ENCODE data around the gene CHSY3. TPM values are rescaled to one million over a fixed set of nuclear protein-coding genes. Genes with fewer than 3 reads are reported as not detected.

The CHSY3 gene
- total and polyA plus RNA-seq, 2 experiments from 2014 or later: 0.44 to 3.0 TPM

GRCh38 chr5:130018641-130019040 is 114.4 kb downstream of the CHSY3 start (continued):
- TF ChIP-seq, protein P1, sequence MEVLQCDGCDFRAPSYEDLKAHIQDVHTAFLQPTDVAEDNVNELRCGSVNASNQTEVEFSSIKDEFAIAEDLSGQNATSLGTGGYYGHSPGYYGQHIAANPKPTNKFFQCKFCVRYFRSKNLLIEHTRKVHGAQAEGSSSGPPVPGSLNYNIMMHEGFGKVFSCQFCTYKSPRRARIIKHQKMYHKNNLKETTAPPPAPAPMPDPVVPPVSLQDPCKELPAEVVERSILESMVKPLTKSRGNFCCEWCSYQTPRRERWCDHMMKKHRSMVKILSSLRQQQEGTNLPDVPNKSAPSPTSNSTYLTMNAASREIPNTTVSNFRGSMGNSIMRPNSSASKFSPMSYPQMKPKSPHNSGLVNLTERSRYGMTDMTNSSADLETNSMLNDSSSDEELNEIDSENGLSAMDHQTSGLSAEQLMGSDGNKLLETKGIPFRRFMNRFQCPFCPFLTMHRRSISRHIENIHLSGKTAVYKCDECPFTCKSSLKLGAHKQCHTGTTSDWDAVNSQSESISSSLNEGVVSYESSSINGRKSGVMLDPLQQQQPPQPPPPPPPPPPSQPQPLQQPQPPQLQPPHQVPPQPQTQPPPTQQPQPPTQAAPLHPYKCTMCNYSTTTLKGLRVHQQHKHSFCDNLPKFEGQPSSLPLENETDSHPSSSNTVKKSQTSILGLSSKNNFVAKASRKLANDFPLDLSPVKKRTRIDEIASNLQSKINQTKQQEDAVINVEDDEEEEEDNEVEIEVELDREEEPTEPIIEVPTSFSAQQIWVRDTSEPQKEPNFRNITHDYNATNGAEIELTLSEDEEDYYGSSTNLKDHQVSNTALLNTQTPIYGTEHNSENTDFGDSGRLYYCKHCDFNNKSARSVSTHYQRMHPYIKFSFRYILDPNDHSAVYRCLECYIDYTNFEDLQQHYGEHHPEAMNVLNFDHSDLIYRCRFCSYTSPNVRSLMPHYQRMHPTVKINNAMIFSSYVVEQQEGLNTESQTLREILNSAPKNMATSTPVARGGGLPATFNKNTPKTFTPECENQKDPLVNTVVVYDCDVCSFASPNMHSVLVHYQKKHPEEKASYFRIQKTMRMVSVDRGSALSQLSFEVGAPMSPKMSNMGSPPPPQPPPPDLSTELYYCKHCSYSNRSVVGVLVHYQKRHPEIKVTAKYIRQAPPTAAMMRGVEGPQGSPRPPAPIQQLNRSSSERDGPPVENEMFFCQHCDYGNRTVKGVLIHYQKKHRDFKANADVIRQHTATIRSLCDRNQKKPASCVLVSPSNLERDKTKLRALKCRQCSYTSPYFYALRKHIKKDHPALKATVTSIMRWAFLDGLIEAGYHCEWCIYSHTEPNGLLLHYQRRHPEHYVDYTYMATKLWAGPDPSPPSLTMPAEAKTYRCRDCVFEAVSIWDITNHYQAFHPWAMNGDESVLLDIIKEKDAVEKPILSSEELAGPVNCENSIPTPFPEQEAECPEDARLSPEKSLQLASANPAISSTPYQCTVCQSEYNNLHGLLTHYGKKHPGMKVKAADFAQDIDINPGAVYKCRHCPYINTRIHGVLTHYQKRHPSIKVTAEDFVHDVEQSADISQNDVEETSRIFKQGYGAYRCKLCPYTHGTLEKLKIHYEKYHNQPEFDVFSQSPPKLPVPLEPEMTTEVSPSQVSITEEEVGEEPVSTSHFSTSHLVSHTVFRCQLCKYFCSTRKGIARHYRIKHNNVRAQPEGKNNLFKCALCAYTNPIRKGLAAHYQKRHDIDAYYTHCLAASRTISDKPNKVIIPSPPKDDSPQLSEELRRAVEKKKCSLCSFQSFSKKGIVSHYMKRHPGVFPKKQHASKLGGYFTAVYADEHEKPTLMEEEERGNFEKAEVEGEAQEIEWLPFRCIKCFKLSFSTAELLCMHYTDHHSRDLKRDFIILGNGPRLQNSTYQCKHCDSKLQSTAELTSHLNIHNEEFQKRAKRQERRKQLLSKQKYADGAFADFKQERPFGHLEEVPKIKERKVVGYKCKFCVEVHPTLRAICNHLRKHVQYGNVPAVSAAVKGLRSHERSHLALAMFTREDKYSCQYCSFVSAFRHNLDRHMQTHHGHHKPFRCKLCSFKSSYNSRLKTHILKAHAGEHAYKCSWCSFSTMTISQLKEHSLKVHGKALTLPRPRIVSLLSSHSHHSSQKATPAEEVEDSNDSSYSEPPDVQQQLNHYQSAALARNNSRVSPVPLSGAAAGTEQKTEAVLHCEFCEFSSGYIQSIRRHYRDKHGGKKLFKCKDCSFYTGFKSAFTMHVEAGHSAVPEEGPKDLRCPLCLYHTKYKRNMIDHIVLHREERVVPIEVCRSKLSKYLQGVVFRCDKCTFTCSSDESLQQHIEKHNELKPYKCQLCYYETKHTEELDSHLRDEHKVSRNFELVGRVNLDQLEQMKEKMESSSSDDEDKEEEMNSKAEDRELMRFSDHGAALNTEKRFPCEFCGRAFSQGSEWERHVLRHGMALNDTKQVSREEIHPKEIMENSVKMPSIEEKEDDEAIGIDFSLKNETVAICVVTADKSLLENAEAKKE (CRISPR knock-in tag; IDR thresholded peaks at IDR 0.05): no peak
- TF ChIP-seq EZH2phosphoT487 (IDR thresholded peaks at IDR 0.05; ENCODE audit: unreplicated experiment) (no peak), CREB1 (CRISPR knock-in tag; IDR thresholded peaks at IDR 0.05; ENCODE audit: low read depth) (no peak), ZNF114 (CRISPR knock-in tag; IDR thresholded peaks at IDR 0.05) (no peak), ZNF331 (CRISPR knock-in tag; IDR thresholded peaks at IDR 0.05; ENCODE audit: low read depth) (no peak), EZH2 (IDR thresholded peaks at IDR 0.05; ENCODE audit: low read depth, unreplicated experiment) (no peak)

GRCh38 chr5:130021000-130021399 is 116.7 kb downstream of the CHSY3 start:
- DNase-seq (ENCODE audit: low spot score): no peak
- no peak overlapping the region for H3K27ac ChIP-seq (ENCODE audit: low read depth)
- no peaks in the 10 kb centered on the region for H3K36me3 ChIP-seq (ENCODE audit: insufficient read depth)
- no peak overlapping the region for H3K4me3 Mint-ChIP-seq
- H3K9me3 Mint-ChIP-seq: no peaks in the 10 kb centered on the region
- TF ChIP-seq JUNB (IDR thresholded peaks at IDR 0.05; ENCODE audit: unreplicated experiment): no peak
- no peak for TF ChIP-seq ZNF114 (CRISPR knock-in tag; IDR thresholded peaks at IDR 0.05)
- no peak for TF ChIP-seq EZH2phosphoT487 (IDR thresholded peaks at IDR 0.05; ENCODE audit: unreplicated experiment)
- no peak for TF ChIP-seq STAT1 (IDR thresholded peaks at IDR 0.05; ENCODE audit: unreplicated experiment)
- no peak for TF ChIP-seq NANOG (IDR thresholded peaks at IDR 0.05; ENCODE audit: borderline replicate concordance)
- no peak for TF ChIP-seq CTCF (conservative IDR thresholded peaks at IDR 0.05; ENCODE audit: low read depth in 2 of 2)
- no peak for TF ChIP-seq ZNF331 (CRISPR knock-in tag; IDR thresholded peaks at IDR 0.05; ENCODE audit: low read depth)
- TF ChIP-seq, protein P2, sequence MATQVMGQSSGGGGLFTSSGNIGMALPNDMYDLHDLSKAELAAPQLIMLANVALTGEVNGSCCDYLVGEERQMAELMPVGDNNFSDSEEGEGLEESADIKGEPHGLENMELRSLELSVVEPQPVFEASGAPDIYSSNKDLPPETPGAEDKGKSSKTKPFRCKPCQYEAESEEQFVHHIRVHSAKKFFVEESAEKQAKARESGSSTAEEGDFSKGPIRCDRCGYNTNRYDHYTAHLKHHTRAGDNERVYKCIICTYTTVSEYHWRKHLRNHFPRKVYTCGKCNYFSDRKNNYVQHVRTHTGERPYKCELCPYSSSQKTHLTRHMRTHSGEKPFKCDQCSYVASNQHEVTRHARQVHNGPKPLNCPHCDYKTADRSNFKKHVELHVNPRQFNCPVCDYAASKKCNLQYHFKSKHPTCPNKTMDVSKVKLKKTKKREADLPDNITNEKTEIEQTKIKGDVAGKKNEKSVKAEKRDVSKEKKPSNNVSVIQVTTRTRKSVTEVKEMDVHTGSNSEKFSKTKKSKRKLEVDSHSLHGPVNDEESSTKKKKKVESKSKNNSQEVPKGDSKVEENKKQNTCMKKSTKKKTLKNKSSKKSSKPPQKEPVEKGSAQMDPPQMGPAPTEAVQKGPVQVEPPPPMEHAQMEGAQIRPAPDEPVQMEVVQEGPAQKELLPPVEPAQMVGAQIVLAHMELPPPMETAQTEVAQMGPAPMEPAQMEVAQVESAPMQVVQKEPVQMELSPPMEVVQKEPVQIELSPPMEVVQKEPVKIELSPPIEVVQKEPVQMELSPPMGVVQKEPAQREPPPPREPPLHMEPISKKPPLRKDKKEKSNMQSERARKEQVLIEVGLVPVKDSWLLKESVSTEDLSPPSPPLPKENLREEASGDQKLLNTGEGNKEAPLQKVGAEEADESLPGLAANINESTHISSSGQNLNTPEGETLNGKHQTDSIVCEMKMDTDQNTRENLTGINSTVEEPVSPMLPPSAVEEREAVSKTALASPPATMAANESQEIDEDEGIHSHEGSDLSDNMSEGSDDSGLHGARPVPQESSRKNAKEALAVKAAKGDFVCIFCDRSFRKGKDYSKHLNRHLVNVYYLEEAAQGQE (IDR thresholded peaks at IDR 0.05; ENCODE audit: unreplicated experiment): no peak
- H3K27ac Mint-ChIP-seq: no peak overlapping the region
- no peaks in the 10 kb centered on the region for H4K20me1 ChIP-seq (replicated peaks; ENCODE audit: insufficient read depth)
- H3K79me2 ChIP-seq (replicated peaks; ENCODE audit: insufficient read depth): no peaks in the 10 kb centered on the region
- H3K4me1 Mint-ChIP-seq: peaks cover 13% of the 10 kb centered on the region; the same call in 2 of the 3 replicates
- ATAC-seq: no peak
- H3K27me3 ChIP-seq (ENCODE audit: insufficient read depth): no peaks in the 10 kb centered on the region
- H3K27me3 Mint-ChIP-seq (ENCODE audit: insufficient read depth, low read depth, poor library complexity): no peaks in the 10 kb centered on the region
- H3K9me2 ChIP-seq (ENCODE audit: insufficient read depth): no peaks in the 10 kb centered on the region
- no peak overlapping the region for H3K4me3 ChIP-seq
- no peak overlapping the region for H3K4me2 ChIP-seq
- H2AFZ ChIP-seq: no peak overlapping the region
- peaks cover 6% of the 10 kb centered on the region; the same call in 1 of the 2 replicates for H3K4me1 ChIP-seq (ENCODE audit: insufficient read depth)
- H3F3A ChIP-seq (replicated peaks; ENCODE audit: low read depth): no peaks in the 10 kb centered on the region
- H3K36me3 Mint-ChIP-seq (ENCODE audit: low read depth): no peaks in the 10 kb centered on the region

Measured in GM23338 (cell line).